Measurements from ENCODE around the gene NECAB2. TPM values are rescaled to one million over a fixed set of nuclear protein-coding genes. Genes with fewer than 3 reads are reported as not detected.

NECAB2 gene
- total and polyA plus RNA-seq, 2 experiments from 2014 or later = 1.2 TPM; not detected in 1

DNA sequence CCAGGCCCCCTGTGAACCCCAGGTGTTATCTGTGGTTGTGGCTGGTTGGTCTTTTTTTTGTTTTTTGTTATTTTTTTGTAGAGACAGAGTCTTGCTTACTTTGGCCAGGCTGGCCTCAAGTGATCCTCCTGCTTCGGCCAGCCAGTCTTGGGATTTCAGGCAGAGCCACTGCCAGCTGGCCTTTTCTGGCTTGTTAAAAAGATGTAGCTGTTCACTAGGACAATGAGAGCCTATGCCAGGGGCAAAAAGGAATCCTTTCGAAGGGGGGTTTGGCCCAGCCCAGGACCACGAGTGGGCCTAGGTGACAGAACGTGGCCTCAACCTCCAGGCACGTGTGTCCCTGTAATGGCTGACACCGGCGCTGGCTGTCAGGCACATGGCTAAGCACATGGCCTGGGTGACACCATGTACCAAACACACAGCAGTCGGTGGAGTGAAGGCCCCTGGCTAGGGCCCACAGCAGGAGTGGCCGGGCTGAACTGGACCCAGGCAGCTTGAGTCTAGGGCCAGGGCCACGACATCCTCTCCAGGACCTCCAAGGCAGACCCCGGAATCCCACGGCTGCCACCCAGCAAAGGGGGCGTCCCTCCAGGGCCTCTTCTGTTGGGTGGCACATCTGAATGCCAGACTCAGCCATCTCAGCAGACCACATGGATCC is 81.5 kb downstream of the NECAB2 start:
- 77 to 80% methylated on average over 10 to 13 of the region's 13 CpGs for WGBS, 2 experiments (ENCODE audit: low coverage in 1 of 2, low lambda C conversion rate in 2 of 2, missing lambda C conversion rate in 2 of 2)
- H3K4me1 ChIP-seq (ENCODE audit: insufficient read depth) = no peaks in the 10 kb centered on the region
- H3K9ac ChIP-seq = no peak overlapping the region
- H4K20me1 ChIP-seq (ENCODE audit: insufficient read depth) = no peaks in the 10 kb centered on the region
- H3K27ac ChIP-seq = no peak overlapping the region
- H3K4me3 ChIP-seq = no peak overlapping the region
- no peak overlapping the region for H3K4me2 ChIP-seq (ENCODE audit: unreplicated experiment)
- H2AFZ ChIP-seq = no peak overlapping the region
- TF ChIP-seq EZH2 (IDR thresholded peaks at IDR 0.05; ENCODE audit: insufficient read depth, poor library complexity, severe bottlenecking) (no peak), EZH2phosphoT487 (IDR thresholded peaks at IDR 0.05; ENCODE audit: insufficient read depth, low read depth) (no peak)
- no peaks in the 10 kb centered on the region for H3K9me2 ChIP-seq (ENCODE audit: insufficient read depth)
- in situ Hi-C loops (cut with MboI) = loop anchor here (5.0 kb wide), 1 partner anchor 82 kb away; the partner anchor contains the start of gene NECAB2
- DNase-seq = no peak
- H3F3A ChIP-seq (ENCODE audit: insufficient read depth) = no peaks in the 10 kb centered on the region
- H3K9me3 ChIP-seq (ENCODE audit: low read depth) = no peaks in the 10 kb centered on the region
- H3K27me3 ChIP-seq (replicated peaks; ENCODE audit: insufficient read depth) = no peaks in the 10 kb centered on the region
- H3K36me3 ChIP-seq (ENCODE audit: low read depth) = peaks cover 5% of the 10 kb centered on the region; the same call in 1 of the 2 replicates
- no peaks in the 10 kb centered on the region for H3K79me2 ChIP-seq (ENCODE audit: insufficient read depth)

- in situ Hi-C loops (cut with MboI) = no loop called here
- TF ChIP-seq EZH2phosphoT487 (IDR thresholded peaks at IDR 0.05; ENCODE audit: insufficient read depth, low read depth) = no peak
- no peak for TF ChIP-seq EZH2 (IDR thresholded peaks at IDR 0.05; ENCODE audit: insufficient read depth, poor library complexity, severe bottlenecking)
- WGBS, 2 experiments (ENCODE audit: low coverage in 1 of 2, low lambda C conversion rate in 2 of 2, missing lambda C conversion rate in 2 of 2) = 93 to 99% methylated on average over 9 of the region's 9 CpGs
These were observed 82.3 kb downstream of the NECAB2 start for GRCh38 chr16:84050316-84050715.

GRCh38 chr16:84052071-84052622 is 84.1 kb downstream of the NECAB2 start:
- H3F3A ChIP-seq (ENCODE audit: insufficient read depth) = no peaks in the 10 kb centered on the region

More at GRCh38 chr16:84050316-84050715, 82.3 kb downstream of the NECAB2 start:
- no peaks in the 10 kb centered on the region for H3K79me2 ChIP-seq (ENCODE audit: insufficient read depth)
- no peak for DNase-seq
- no peak overlapping the region for H3K4me3 ChIP-seq
- no peak overlapping the region for H3K27ac ChIP-seq
- H3K4me1 ChIP-seq (ENCODE audit: insufficient read depth) = no peaks in the 10 kb centered on the region
- H4K20me1 ChIP-seq (ENCODE audit: insufficient read depth) = no peaks in the 10 kb centered on the region
- no peaks in the 10 kb centered on the region for H3K27me3 ChIP-seq (replicated peaks; ENCODE audit: insufficient read depth)
- peaks cover 6% of the 10 kb centered on the region; the same call in 1 of the 2 replicates for H3K36me3 ChIP-seq (ENCODE audit: low read depth)
- H3K9me2 ChIP-seq (ENCODE audit: insufficient read depth) = no peaks in the 10 kb centered on the region
- H3K9ac ChIP-seq = no peak overlapping the region
- H2AFZ ChIP-seq = no peak overlapping the region
- H3F3A ChIP-seq (ENCODE audit: insufficient read depth) = no peaks in the 10 kb centered on the region
- H3K4me2 ChIP-seq (ENCODE audit: unreplicated experiment) = no peak overlapping the region
- no peaks in the 10 kb centered on the region for H3K9me3 ChIP-seq (ENCODE audit: low read depth)

More at GRCh38 chr16:84052071-84052622, 84.1 kb downstream of the NECAB2 start:
- TF ChIP-seq EZH2 (IDR thresholded peaks at IDR 0.05; ENCODE audit: insufficient read depth, poor library complexity, severe bottlenecking) (no peak), EZH2phosphoT487 (IDR thresholded peaks at IDR 0.05; ENCODE audit: insufficient read depth, low read depth) (no peak)
- DNase-seq = no peak
- no peaks in the 10 kb centered on the region for H4K20me1 ChIP-seq (ENCODE audit: insufficient read depth)
- H2AFZ ChIP-seq = no peak overlapping the region
- no peaks in the 10 kb centered on the region for H3K79me2 ChIP-seq (ENCODE audit: insufficient read depth)
- 90 to 91% methylated on average over 21 to 27 of the region's 27 CpGs for WGBS, 2 experiments (ENCODE audit: low coverage in 1 of 2, low lambda C conversion rate in 2 of 2, missing lambda C conversion rate in 2 of 2)
- no peak overlapping the region for H3K9ac ChIP-seq
- H3K36me3 ChIP-seq (ENCODE audit: low read depth) = peaks cover 14% of the 10 kb centered on the region; the same call in 1 of the 2 replicates
- H3K9me3 ChIP-seq (ENCODE audit: low read depth) = no peaks in the 10 kb centered on the region
- H3K4me2 ChIP-seq (ENCODE audit: unreplicated experiment) = no peak overlapping the region
- H3K27ac ChIP-seq = no peak overlapping the region
- no peaks in the 10 kb centered on the region for H3K4me1 ChIP-seq (ENCODE audit: insufficient read depth)
- H3K27me3 ChIP-seq (replicated peaks; ENCODE audit: insufficient read depth) = no peaks in the 10 kb centered on the region
- in situ Hi-C loops (cut with MboI) = no loop called here
- H3K4me3 ChIP-seq = no peak overlapping the region
- no peaks in the 10 kb centered on the region for H3K9me2 ChIP-seq (ENCODE audit: insufficient read depth)

Small RNA genes lying within 50 kb of the gene (small RNA-seq; reads per million reads assigned to genes)
- gene RNA5SP432 (ENCODE audit: low read depth, low replicate concordance) = not detected

Other genes with a start within 250 kb of the NECAB2 start
- 20.7 and 32.2 TPM in 2 replicates for gene HSBP1, start 160.3 kb upstream of the NECAB2 start, total RNA-seq (2014; rRNA removed; shearing (Covaris generic))
- gene HSBP1, start 160.3 kb upstream of the NECAB2 start, polyA plus RNA-seq (2016; fragmentation: Nextera tagmentation; extraction: Ambion mirVana) = 392 and 405 TPM in 2 replicates
- 1.4 and 2.8 TPM in 2 replicates for gene MLYCD, start 69.1 kb upstream of the NECAB2 start, total RNA-seq (2014; rRNA removed; shearing (Covaris generic))
- 1.8 and 2.2 TPM in 2 replicates for gene MLYCD, start 69.1 kb upstream of the NECAB2 start, polyA plus RNA-seq (2016; fragmentation: Nextera tagmentation; extraction: Ambion mirVana)
- gene OSGIN1, start 15.0 kb upstream of the NECAB2 start, total RNA-seq (2014; rRNA removed; shearing (Covaris generic)) = 0.63 and 1.1 TPM in 2 replicates
- gene OSGIN1, start 15.0 kb upstream of the NECAB2 start, polyA plus RNA-seq (2016; fragmentation: Nextera tagmentation; extraction: Ambion mirVana) = 5.7 and 6.3 TPM in 2 replicates
- gene SLC38A8, start 74.6 kb downstream of the NECAB2 start, total RNA-seq (2014; rRNA removed; shearing (Covaris generic)) = not detected in 2 replicates
- not detected in 2 replicates for gene SLC38A8, start 74.6 kb downstream of the NECAB2 start, polyA plus RNA-seq (2016; fragmentation: Nextera tagmentation; extraction: Ambion mirVana)
- 95.7 and 103 TPM in 2 replicates for gene MBTPS1, start 148.7 kb downstream of the NECAB2 start, total RNA-seq (2014; rRNA removed; shearing (Covaris generic))
- 84.0 and 88.1 TPM in 2 replicates for gene MBTPS1, start 148.7 kb downstream of the NECAB2 start, polyA plus RNA-seq (2016; fragmentation: Nextera tagmentation; extraction: Ambion mirVana)
- gene HSDL1, start 176.9 kb downstream of the NECAB2 start, total RNA-seq (2014; rRNA removed; shearing (Covaris generic)) = 17.0 and 19.9 TPM in 2 replicates
- gene HSDL1, start 176.9 kb downstream of the NECAB2 start, polyA plus RNA-seq (2016; fragmentation: Nextera tagmentation; extraction: Ambion mirVana) = 10.8 and 12.0 TPM in 2 replicates
- gene DNAAF1, start 177.1 kb downstream of the NECAB2 start, total RNA-seq (2014; rRNA removed; shearing (Covaris generic)) = not detected in 2 replicates
- gene DNAAF1, start 177.1 kb downstream of the NECAB2 start, polyA plus RNA-seq (2016; fragmentation: Nextera tagmentation; extraction: Ambion mirVana) = not detected in 2 replicates
- 24.7 and 31.5 TPM in 2 replicates for gene TAF1C, start 218.8 kb downstream of the NECAB2 start, total RNA-seq (2014; rRNA removed; shearing (Covaris generic))
- 13.5 and 18.1 TPM in 2 replicates for gene TAF1C, start 218.8 kb downstream of the NECAB2 start, polyA plus RNA-seq (2016; fragmentation: Nextera tagmentation; extraction: Ambion mirVana)
- not detected in 2 replicates for gene ADAD2, start 222.9 kb downstream of the NECAB2 start, total RNA-seq (2014; rRNA removed; shearing (Covaris generic))
- not detected in 2 replicates for gene ADAD2, start 222.9 kb downstream of the NECAB2 start, polyA plus RNA-seq (2016; fragmentation: Nextera tagmentation; extraction: Ambion mirVana)

All from GM23248 (cell line).